ENCODE data around the gene FMNL2.

The FMNL2 gene

GRCh38 chr2:152588998-152589397, 254.0 kb downstream of the FMNL2 start:
- no peak for DNase-seq

GRCh38 chr2:152594022-152594766, 259.2 kb downstream of the FMNL2 start:
- DNase-seq, result peak; percentile 7 to 41

- no peak for DNase-seq
Measured at GRCh38 chr2:152594792-152595191, 259.8 kb downstream of the FMNL2 start.

- DNase-seq, result no peak
Measured at GRCh38 chr2:152598975-152599759, 264.2 kb downstream of the FMNL2 start.

GRCh38 chr2:152600051-152600657, 265.2 kb downstream of the FMNL2 start:
- no peak for DNase-seq

GRCh38 chr2:152600697-152601096, 265.7 kb downstream of the FMNL2 start:
- no peak for DNase-seq

- no peak for DNase-seq
Measured at GRCh38 chr2:152602750-152603149, 267.8 kb downstream of the FMNL2 start.

- no peak for DNase-seq
Measured at GRCh38 chr2:152603166-152603565, 268.2 kb downstream of the FMNL2 start.

- DNase-seq, result no peak
Measured at GRCh38 chr2:152606081-152606480, 271.1 kb downstream of the FMNL2 start.

- no peak for DNase-seq
Measured at GRCh38 chr2:152606941-152607340, 272.0 kb downstream of the FMNL2 start.

GRCh38 chr2:152607793-152608300, 272.9 kb downstream of the FMNL2 start:
- no peak for DNase-seq

- DNase-seq, result no peak
Measured at GRCh38 chr2:152609154-152609553, 274.2 kb downstream of the FMNL2 start.

- DNase-seq, result no peak
Measured at GRCh38 chr2:152609699-152610098, 274.7 kb downstream of the FMNL2 start.

- DNase-seq, result peak; percentile 6 to 50
Measured at GRCh38 chr2:152611458-152612231, 276.7 kb downstream of the FMNL2 start.

- DNase-seq, result no peak
Measured at GRCh38 chr2:152613235-152613634, 278.3 kb downstream of the FMNL2 start.

GRCh38 chr2:152615177-152615576, 280.2 kb downstream of the FMNL2 start:
- no peak for DNase-seq

GRCh38 chr2:152617456-152618192, 282.6 kb downstream of the FMNL2 start:
- DNase-seq, result no peak

GRCh38 chr2:152618193-152618564, 283.2 kb downstream of the FMNL2 start:
- DNase-seq, result no peak

GRCh38 chr2:152620208-152620607, 285.2 kb downstream of the FMNL2 start:
- no peak for DNase-seq

- no peak for DNase-seq
Measured at GRCh38 chr2:152620985-152621384, 286.0 kb downstream of the FMNL2 start.

- no peak for DNase-seq
Measured at GRCh38 chr2:152622219-152622618, 287.2 kb downstream of the FMNL2 start.

GRCh38 chr2:152623076-152623740, 288.2 kb downstream of the FMNL2 start:
- no peak for DNase-seq

Data from CD4-positive, alpha-beta T cell treated with Interleukin-1 beta for 1 hour (primary cell).